MM.1S (cell line): ENCODE measurements around the gene SYNE4.

Source experiments
- CTCF ChIP-seq: fragments of 300-600 bp; sonication (generic); IDR thresholded peaks from 2 replicates; pipeline ENCODE4 v1.5.1; 2016; ENCODE audit warnings: antibody characterized with exemption, low read length, mixed read lengths
- EZH2phosphoT487 ChIP-seq: fragments of 300-600 bp; sonication (generic); IDR thresholded peaks from 2 replicates; pipeline ENCODE4 v1.6.1; 2018; ENCODE audit warnings: antibody characterized with exemption, low read length

GRCh38 chr19:36027696-36028095 is 19.1 kb upstream of the SYNE4 start:
- no peak for TF ChIP-seq CTCF
- no peak for TF ChIP-seq EZH2phosphoT487
